AG09309 (cell line): Measurements from ENCODE around the gene RAB3GAP1.

Experiments used
- DNase-seq: peaks from one replicate; pipeline ENCODE4 v3.0.0-alpha.2; 2010; ENCODE audit warnings: low read depth
- H3K4me3 ChIP-seq: 2 replicates; pipeline ENCODE4 v1.5.1; 2011; ENCODE audit warnings: mild to moderate bottlenecking, low read depth, low read length, moderate library complexity; ENCODE audit not compliant: control insufficient read depth
- TF ChIP-seq, protein P1 (sequence below): IDR thresholded peaks from 2 replicates; pipeline ENCODE4 v1.5.1; 2011; ENCODE audit warnings: mild to moderate bottlenecking, low read depth, low read length, inconsistent platforms; ENCODE audit not compliant: insufficient read depth, control insufficient read depth; ENCODE audit errors: missing control alignments

Gene RAB3GAP1

DNA sequence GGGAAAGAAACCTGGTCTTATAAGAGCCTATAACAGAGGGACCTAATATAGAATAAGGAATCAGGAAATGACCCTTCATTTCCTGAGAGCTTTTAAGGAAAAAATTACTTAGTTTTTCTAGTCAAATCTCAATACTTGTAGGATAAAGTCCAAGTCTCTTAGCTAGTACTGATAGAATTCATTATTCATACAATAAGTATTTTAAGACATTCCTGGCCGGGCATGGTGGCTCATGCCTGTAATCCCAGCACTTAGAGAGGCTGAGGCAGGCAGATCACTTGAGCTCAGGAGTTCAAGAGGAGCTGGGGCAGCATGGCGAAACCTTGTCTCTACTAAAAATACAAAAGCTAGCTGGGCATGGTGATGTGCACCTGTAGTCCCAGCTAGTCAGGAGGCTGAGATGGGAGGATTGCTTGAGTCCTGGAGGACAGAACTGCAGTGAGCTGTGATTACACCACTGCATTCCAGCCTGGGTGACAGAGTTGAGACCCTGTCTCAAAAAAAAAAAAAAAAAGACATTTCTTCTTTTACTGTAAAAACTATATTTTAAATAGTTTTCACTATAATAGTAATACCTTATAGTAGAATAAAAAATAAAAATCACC lies 3.2 kb downstream of the RAB3GAP1 start:
- no peak overlapping the region for H3K4me3 ChIP-seq
- TF ChIP-seq, protein P1, sequence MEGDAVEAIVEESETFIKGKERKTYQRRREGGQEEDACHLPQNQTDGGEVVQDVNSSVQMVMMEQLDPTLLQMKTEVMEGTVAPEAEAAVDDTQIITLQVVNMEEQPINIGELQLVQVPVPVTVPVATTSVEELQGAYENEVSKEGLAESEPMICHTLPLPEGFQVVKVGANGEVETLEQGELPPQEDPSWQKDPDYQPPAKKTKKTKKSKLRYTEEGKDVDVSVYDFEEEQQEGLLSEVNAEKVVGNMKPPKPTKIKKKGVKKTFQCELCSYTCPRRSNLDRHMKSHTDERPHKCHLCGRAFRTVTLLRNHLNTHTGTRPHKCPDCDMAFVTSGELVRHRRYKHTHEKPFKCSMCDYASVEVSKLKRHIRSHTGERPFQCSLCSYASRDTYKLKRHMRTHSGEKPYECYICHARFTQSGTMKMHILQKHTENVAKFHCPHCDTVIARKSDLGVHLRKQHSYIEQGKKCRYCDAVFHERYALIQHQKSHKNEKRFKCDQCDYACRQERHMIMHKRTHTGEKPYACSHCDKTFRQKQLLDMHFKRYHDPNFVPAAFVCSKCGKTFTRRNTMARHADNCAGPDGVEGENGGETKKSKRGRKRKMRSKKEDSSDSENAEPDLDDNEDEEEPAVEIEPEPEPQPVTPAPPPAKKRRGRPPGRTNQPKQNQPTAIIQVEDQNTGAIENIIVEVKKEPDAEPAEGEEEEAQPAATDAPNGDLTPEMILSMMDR: no peak
- DNase-seq: peak; percentile 41

DNA sequence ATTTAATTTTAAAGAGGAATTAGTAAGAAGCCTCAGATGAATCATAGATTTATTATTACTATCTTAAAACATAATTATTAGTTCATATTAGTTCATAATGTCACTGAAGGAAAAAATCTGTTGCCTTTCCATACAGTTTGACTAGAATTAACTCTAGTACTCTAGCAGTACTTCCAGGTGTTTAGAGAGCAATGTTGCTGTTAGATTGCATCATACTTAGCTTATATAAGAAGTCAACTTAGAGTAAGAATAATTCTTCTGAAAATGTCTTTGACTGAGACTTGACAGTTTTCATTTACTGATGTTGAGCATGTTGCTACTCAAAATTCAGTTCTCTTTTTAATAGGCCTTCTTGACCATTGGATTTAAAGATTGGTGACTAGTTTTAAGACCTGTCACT lies 4.7 kb downstream of the RAB3GAP1 start:
- DNase-seq: no peak
- H3K4me3 ChIP-seq: no peak overlapping the region
- TF ChIP-seq, protein P1: no peak

GRCh38 chr2:135059577-135059976 lies 7.5 kb downstream of the RAB3GAP1 start:
- DNase-seq: no peak
- TF ChIP-seq, protein P1: no peak
- no peak overlapping the region for H3K4me3 ChIP-seq

- TF ChIP-seq, protein P1: no peak
- DNase-seq: no peak
- H3K4me3 ChIP-seq: no peak overlapping the region
Measured at GRCh38 chr2:135063210-135063609, 11.1 kb downstream of the RAB3GAP1 start.

DNA sequence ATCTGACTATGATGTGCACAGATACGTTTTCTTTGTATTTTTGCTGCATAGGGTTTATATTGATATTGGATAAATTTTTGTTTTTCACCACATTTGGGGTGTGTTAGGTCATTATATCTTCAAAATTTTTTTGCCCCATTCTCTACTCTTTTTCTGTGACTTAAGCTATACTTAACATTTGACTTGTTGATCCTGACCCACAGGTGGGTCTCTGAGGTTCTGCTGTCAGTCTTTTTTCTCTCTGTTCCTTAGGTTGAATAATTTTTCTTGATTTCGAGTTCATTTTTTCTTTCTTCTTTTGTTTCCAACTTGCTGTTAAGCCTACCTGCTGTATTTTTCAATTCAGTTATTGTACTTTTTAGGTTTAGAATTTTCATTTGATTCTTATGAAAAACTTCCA lies 12.1 kb downstream of the RAB3GAP1 start:
- TF ChIP-seq, protein P1: no peak
- DNase-seq: no peak
- no peak overlapping the region for H3K4me3 ChIP-seq

DNA sequence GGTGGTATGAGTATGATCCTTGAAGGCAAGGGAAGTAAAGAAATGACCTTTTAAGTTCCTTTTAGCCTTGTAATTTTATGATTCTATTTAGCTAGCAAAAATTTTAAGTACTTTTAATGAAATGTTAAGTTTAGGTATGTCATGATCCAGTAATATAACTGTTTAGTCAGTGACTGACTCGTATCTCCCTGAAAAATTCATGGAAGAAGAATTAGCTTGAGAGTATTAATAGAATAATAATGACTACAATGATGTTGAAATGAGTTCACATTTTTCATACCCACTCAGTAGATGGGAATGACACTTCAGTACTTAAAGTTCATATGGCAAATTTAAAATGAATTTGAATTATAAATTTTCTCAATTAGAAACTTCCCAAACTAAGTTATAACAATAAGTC lies 14.6 kb downstream of the RAB3GAP1 start:
- DNase-seq: no peak
- H3K4me3 ChIP-seq: no peak overlapping the region
- TF ChIP-seq, protein P1: no peak
